Neutrophil (primary cell): ENCODE data around the gene PTCHD1.

Source experiments
- H3K27ac ChIP-seq: fragments of 200-600 bp; sonication (generic); 2 replicates; pipeline ENCODE4 v1.5.1; 2016; ENCODE audit warnings: mild to moderate bottlenecking, moderate library complexity
- H3K27me3 ChIP-seq: fragments of 200-600 bp; sonication (generic); 2 replicates; pipeline ENCODE4 v1.6.0; 2016; ENCODE audit warnings: mild to moderate bottlenecking
- H3K36me3 ChIP-seq: fragments of 200-600 bp; sonication (generic); 2 replicates; pipeline ENCODE4 v1.5.1; 2017
- H3K4me1 ChIP-seq, 2 experiments: fragments of 200-600 bp in 1 of 2; sonication (generic) in 1 of 2; 1 replicate in 1 of 2; 2 replicates in 1 of 2; pipeline versions ENCODE4 v1.5.1 to v1.6.1; 2013 to 2016; ENCODE audit warnings: low read depth in 1 of 2, low read length in 1 of 2, mild to moderate bottlenecking in 1 of 2, moderate library complexity in 1 of 2; ENCODE audit not compliant: control insufficient read depth in 1 of 2, insufficient read depth in 1 of 2
- H3K4me3 ChIP-seq, 2 experiments: fragments of 200-600 bp in 1 of 2; sonication (generic) in 1 of 2; 1 replicate in 1 of 2; 2 replicates in 1 of 2; pipeline ENCODE4 v1.5.1; 2013 to 2016; ENCODE audit warnings: low read depth in 1 of 2, low read length in 1 of 2, mild to moderate bottlenecking in 1 of 2, moderate library complexity in 1 of 2
- H3K9me3 ChIP-seq: fragments of 200-600 bp; sonication (generic); 2 replicates; pipeline ENCODE4 v1.5.1; 2016
- TF ChIP-seq, protein P1 (sequence below): fragments of 200-600 bp; sonication (generic); IDR thresholded peaks from 2 replicates; pipeline ENCODE4 v1.5.1; 2016; ENCODE audit warnings: antibody characterized with exemption

The PTCHD1 gene

DNA sequence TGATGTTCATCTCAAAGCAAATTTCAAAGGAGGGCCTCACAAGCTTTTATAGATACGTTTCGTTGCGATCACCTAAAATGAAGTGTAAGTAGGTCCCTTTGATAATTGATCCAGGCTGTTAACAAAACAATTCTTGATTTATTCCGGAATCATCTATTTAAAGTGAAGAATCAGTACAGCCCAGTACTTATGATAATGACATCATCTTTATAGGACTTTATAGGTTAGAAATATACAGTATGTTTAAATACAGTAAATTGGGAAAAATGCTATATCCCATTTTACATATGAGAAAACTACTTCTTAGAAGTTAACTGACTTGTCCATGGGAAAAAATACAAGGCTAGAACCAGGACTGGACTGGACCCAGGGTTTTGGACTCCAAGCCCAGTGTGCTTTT lies 3.7 kb downstream of the PTCHD1 start:
- TF ChIP-seq, protein P1, sequence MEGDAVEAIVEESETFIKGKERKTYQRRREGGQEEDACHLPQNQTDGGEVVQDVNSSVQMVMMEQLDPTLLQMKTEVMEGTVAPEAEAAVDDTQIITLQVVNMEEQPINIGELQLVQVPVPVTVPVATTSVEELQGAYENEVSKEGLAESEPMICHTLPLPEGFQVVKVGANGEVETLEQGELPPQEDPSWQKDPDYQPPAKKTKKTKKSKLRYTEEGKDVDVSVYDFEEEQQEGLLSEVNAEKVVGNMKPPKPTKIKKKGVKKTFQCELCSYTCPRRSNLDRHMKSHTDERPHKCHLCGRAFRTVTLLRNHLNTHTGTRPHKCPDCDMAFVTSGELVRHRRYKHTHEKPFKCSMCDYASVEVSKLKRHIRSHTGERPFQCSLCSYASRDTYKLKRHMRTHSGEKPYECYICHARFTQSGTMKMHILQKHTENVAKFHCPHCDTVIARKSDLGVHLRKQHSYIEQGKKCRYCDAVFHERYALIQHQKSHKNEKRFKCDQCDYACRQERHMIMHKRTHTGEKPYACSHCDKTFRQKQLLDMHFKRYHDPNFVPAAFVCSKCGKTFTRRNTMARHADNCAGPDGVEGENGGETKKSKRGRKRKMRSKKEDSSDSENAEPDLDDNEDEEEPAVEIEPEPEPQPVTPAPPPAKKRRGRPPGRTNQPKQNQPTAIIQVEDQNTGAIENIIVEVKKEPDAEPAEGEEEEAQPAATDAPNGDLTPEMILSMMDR = no peak
- no peak overlapping the region for H3K27ac ChIP-seq
- H3K27me3 ChIP-seq = peaks cover 58% of the 10 kb centered on the region
- no peaks in the 10 kb centered on the region for H3K36me3 ChIP-seq
- H3K9me3 ChIP-seq = no peaks in the 10 kb centered on the region
- no peaks in the 10 kb centered on the region for H3K4me1 ChIP-seq
- no peak overlapping the region for H3K4me3 ChIP-seq

DNA sequence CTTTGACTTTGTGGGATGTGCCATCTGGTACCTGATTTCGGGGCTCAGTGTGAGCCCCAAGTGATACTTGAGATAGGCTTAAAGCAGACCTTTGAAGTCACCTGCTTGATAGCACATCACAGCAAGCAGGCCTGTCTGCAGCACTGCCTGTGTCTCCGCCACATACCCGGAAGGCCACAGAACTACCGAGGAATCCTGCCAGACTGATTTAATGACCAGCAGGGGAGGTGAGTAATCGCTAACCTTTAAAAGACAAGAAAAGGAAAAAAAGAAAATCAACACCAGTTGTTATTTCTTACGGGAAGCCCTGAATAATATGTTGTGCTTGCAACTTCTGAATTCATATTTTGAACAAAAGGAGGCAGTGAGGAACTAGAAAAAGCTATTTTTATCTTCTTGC lies 6.8 kb downstream of the PTCHD1 start:
- Histone ChIP-seq H3K9me3 (no peaks in the 10 kb centered on the region), H3K27me3 (peaks cover 27% of the 10 kb centered on the region), H3K36me3 (no peaks in the 10 kb centered on the region), H3K4me1 (no peaks in the 10 kb centered on the region), H3K4me3 (no peak overlapping the region), H3K27ac (no peak overlapping the region)
- TF ChIP-seq, protein P1 = no peak

DNA sequence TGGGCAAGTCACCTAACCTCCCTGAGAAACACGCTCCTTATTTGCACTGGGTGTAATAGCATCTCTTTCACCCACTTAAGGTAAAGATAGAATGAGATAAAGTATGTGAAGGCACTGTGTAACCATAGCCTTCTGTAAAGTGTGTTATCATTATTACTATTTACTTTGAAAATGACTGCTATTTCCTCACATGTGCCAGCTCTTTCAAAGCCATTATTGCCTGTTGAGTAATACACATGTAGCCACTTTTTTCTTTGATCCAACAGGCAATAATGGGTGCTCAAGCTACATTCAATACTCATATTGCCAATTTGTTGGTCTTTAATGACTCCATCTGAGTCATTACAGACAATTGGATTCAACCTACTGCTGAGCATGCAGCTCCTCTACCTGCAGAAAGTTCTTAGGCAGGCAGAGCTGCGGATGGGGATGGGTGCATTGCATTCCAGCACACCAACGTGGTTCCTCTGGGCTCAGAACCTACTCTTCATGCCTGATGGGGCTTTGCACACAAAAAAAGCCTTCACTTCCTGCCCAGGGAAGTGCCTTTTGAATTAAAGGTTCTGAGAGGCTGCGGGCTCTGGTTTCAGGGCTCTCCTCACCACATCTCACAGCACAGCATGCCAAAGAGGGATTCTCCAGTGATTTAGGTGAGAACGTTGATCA lies 9.7 kb downstream of the PTCHD1 start:
- no peak overlapping the region for H3K27ac ChIP-seq
- H3K27me3 ChIP-seq = no peaks in the 10 kb centered on the region
- H3K9me3 ChIP-seq = no peaks in the 10 kb centered on the region
- TF ChIP-seq, protein P1 = no peak
- H3K4me3 ChIP-seq = no peak overlapping the region
- no peaks in the 10 kb centered on the region for H3K4me1 ChIP-seq
- no peaks in the 10 kb centered on the region for H3K36me3 ChIP-seq

DNA sequence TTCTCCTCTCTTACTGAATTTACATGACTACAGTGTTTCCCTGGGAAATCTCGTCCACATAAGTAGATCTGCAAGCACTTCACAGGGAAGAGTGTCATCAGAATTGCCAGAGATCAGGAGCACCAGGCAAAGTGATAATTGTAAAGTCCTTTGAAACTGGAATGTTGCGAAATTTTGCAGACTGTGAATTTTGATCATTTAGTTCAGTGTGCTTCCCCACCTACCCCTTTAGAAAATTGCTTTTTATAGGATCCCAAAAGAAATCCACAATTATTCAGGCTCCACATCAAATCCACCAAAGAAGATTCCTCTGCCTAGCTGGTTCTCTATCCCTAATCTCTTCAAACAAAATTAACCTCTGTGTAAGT lies 10.2 kb downstream of the PTCHD1 start:
- H3K36me3 ChIP-seq = no peaks in the 10 kb centered on the region
- H3K4me3 ChIP-seq = no peak overlapping the region
- H3K27ac ChIP-seq = no peak overlapping the region
- H3K9me3 ChIP-seq = no peaks in the 10 kb centered on the region
- H3K27me3 ChIP-seq = no peaks in the 10 kb centered on the region
- TF ChIP-seq, protein P1 = no peak
- no peaks in the 10 kb centered on the region for H3K4me1 ChIP-seq

DNA sequence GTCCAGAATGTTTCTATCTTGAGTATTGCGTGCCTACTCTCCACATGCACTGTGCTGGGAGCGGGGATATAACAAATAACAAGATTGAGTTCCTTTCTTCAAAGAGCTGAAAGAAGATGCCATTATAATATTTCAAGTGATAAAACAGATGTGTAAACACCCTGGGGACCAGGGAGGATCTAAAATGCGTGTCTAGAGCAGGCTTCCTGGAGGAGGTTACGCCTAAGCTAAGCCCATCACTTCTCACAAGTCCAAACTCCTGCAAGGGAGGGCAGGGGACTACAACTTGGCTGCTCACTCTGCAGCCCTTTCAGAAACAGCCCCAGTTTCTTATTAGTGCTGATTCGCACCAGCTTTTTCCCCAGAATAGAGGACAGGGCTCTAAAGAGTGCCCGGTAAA lies 21.5 kb downstream of the PTCHD1 start:
- TF ChIP-seq, protein P1 = no peak
- Histone ChIP-seq H3K4me3 (no peak overlapping the region), H3K27me3 (no peaks in the 10 kb centered on the region), H3K36me3 (no peaks in the 10 kb centered on the region), H3K4me1 (no peaks in the 10 kb centered on the region), H3K27ac (no peak overlapping the region), H3K9me3 (no peaks in the 10 kb centered on the region)
